ENCODE measurements around the gene TMPRSS11A. TPM values are rescaled to one million over a fixed set of nuclear protein-coding genes. Genes with fewer than 3 reads are reported as not detected.

The TMPRSS11A gene
- total and polyA plus RNA-seq, 12 donors: 0.03 TPM; not detected in 11

- DNase-seq: no peak
- H3K36me3 ChIP-seq (replicated peaks in 1 of 2): no peaks in the 10 kb centered on the region
- intact Hi-C loops (cut with DNase I): no loop called here
- TF ChIP-seq POLR2A (IDR thresholded peaks at IDR 0.05) (no peak), CTCF (IDR thresholded peaks at IDR 0.05) (no peak)
- no peaks in the 10 kb centered on the region for H3K4me1 ChIP-seq (replicated peaks in 1 of 2)
- H3K9me3 ChIP-seq (replicated peaks in 1 of 3): no peaks in the 10 kb centered on the region
- no peak overlapping the region for H3K4me3 ChIP-seq
- WGBS, 4 donors: 70 to 82% (median 79%) methylated on average over 5 of the region's 5 CpGs
- no peak overlapping the region for H3K27ac ChIP-seq
- H3K27me3 ChIP-seq: no peaks in the 10 kb centered on the region
Measured at GRCh38 chr4:67883458-67883857, 79.8 kb downstream of the TMPRSS11A start.

- DNase-seq: no peak
- intact Hi-C loops (cut with DNase I): no loop called here
- no peaks in the 10 kb centered on the region for H3K9me3 ChIP-seq (replicated peaks in 1 of 3)
- no peaks in the 10 kb centered on the region for H3K27me3 ChIP-seq
- WGBS, 4 donors: 56 to 78% (median 63%) methylated on average over 1 of the region's 1 CpG
- TF ChIP-seq CTCF (IDR thresholded peaks at IDR 0.05) (no peak), POLR2A (IDR thresholded peaks at IDR 0.05) (no peak)
- no peaks in the 10 kb centered on the region for H3K36me3 ChIP-seq (replicated peaks in 1 of 2)
- no peaks in the 10 kb centered on the region for H3K4me1 ChIP-seq (replicated peaks in 1 of 2)
- H3K27ac ChIP-seq: no peak overlapping the region
- H3K4me3 ChIP-seq: no peak overlapping the region
Measured at GRCh38 chr4:67880866-67881610, 82.3 kb downstream of the TMPRSS11A start.

GRCh38 chr4:67879486-67879885 lies 83.8 kb downstream of the TMPRSS11A start:
- Histone ChIP-seq H3K27me3 (no peaks in the 10 kb centered on the region), H3K27ac (no peak overlapping the region), H3K36me3 (replicated peaks in 1 of 2) (no peaks in the 10 kb centered on the region), H3K4me1 (replicated peaks in 1 of 2) (no peaks in the 10 kb centered on the region), H3K9me3 (replicated peaks in 1 of 3) (no peaks in the 10 kb centered on the region), H3K4me3 (no peak overlapping the region)
- WGBS, 4 donors: 83 to 88% (median 84%) methylated on average over 3 of the region's 3 CpGs
- DNase-seq: no peak
- intact Hi-C loops (cut with DNase I): no loop called here
- TF ChIP-seq POLR2A (IDR thresholded peaks at IDR 0.05): no peak
- no peak for TF ChIP-seq CTCF (IDR thresholded peaks at IDR 0.05)

- Histone ChIP-seq H3K4me3 (no peak overlapping the region), H3K4me1 (replicated peaks in 1 of 2) (no peaks in the 10 kb centered on the region), H3K27ac (no peak overlapping the region), H3K36me3 (replicated peaks in 1 of 2) (no peaks in the 10 kb centered on the region), H3K9me3 (replicated peaks in 1 of 3) (no peaks in the 10 kb centered on the region), H3K27me3 (no peaks in the 10 kb centered on the region)
- 83 to 91% (median 87%) methylated on average over 3 of the region's 3 CpGs for WGBS, 4 donors
- no peak for DNase-seq
- no peak for TF ChIP-seq CTCF (IDR thresholded peaks at IDR 0.05)
- no peak for TF ChIP-seq POLR2A (IDR thresholded peaks at IDR 0.05)
- intact Hi-C loops (cut with DNase I): no loop called here
Measured at GRCh38 chr4:67877086-67877485, 86.2 kb downstream of the TMPRSS11A start.

All from adrenal gland (tissue), 12 donors.